GM18858 (cell line): ENCODE results near the gene DNMT3A.

Experiments
- ATAC-seq: cut with Tn5 transposase; IDR thresholded peaks from one replicate; pipeline ENCODE4 v1.9.1; 2021; ENCODE audit not compliant: unreplicated experiment

Gene DNMT3A

DNA sequence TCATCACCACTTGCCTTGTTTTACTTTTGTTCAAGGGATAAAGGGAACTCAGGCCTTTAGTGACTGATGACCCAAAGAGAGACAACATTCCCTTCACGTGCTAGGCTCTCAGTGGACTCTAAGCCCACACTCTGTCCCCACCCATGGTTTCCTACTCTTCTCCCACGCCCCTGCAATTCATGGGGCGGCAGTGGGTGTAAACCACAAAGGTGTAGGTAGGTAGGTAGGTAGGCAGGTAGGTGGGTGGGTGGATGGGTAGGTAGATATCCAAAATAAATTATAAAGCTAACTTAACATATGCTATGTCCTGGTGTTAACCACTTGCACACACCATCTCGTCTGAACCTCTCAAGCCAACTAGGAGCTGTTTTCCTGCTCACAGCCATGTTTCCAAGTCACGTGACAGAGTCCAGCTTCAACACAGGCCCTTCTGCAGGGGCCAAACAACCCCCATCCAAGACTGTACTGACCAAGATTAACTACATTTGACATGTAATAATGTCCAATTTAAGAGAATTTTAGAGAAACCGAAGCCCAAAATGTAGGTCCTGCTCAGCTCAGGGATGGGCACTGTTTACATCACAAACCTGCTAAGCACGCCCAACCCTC, 33.7 kb downstream of the DNMT3A start:
- no peak for ATAC-seq

DNA sequence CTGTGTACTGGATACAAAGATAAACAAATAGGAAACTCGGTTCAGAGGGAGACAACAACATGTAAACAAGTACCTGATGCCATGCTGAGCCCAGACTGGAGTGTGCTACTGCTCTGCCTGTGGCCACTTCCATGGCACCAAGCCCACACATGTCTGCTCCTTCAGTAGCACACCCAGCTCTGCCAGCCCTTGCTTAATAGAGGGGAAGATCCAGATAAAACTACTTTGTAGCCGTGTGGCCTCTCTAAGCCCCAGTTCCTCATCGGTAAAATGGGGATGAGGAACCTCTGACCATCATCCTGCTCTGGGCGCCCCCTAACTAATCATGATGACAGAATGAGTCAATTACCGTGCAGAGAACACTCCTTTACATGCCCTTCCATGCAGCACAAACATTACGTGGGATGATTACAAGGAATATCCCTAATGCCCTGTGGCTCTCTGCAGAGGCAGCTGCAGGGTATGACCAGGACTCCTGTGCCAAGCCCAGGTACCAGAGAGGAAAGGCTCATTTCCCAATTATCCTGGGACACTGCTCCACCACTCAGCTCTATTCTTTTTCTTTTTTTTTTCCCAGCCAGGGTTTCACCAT, 34.9 kb downstream of the DNMT3A start:
- ATAC-seq, result no peak

- ATAC-seq, result no peak
Observed at GRCh38 chr2:25305775-25306174, 36.0 kb downstream of the DNMT3A start.

- no peak for ATAC-seq
Observed at GRCh38 chr2:25304826-25305596, 36.7 kb downstream of the DNMT3A start.

GRCh38 chr2:25304321-25304720, 37.4 kb downstream of the DNMT3A start:
- no peak for ATAC-seq

DNA sequence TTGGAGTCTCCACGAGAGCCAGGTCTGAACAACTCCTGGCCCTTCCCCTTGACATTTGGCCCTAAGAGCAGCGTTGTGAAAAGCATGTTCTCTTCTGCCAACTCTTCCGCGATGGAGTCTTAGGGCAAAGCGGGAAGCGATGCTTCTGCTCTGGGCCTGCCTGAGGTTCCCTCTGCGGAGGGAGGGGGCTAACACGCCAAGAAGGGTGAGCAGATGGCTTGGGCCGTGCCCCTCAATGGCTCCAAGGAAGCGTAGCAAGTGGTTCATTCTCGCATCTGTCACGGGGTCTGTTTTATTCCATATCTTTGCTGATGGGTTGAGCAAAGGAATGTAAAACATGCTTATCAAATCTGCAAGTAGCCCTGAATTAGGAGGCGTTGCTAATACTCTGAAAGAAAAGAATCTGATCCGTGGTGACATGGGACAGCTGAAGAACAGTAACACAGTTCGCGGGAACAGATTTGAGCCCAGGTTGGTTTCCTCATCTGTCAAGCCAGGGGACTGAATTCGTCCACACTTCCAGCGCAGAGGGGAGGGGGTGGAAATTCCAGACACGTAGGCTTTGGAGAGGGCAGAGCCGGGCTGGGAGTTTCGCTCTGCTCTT, 38.0 kb downstream of the DNMT3A start:
- ATAC-seq, result no peak

DNA sequence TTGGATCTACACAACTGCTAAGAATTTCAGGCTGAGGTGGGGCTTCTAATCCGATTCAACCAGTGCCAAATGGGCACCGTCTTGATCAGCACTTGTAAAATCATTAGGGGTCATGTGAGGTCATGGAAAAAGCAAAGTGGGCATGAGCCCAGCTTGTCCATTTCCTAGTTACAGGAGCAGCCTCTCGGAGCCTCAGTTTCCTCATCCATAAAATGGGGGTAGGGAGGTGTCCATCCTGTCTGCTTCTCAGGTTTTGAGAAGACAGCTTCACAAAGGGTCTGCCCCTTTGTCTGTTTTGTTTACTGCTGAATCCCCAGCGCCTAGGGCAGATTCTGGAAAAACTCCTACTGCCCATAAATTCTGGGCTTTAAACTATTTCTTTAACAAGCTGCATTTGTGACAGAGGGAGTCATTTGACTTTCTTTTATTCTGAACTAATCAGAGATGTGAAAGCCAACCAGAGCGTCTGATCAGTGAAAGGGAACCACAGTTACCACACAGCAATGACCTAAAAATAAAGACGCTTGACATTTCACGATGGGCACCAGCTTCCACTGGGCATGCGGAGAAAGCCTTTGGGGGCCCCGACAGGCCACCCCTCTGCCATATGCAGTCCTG, 38.9 kb downstream of the DNMT3A start:
- no peak for ATAC-seq

GRCh38 chr2:25301453-25302352, 40.0 kb downstream of the DNMT3A start:
- peak; percentile 86 for ATAC-seq

DNA sequence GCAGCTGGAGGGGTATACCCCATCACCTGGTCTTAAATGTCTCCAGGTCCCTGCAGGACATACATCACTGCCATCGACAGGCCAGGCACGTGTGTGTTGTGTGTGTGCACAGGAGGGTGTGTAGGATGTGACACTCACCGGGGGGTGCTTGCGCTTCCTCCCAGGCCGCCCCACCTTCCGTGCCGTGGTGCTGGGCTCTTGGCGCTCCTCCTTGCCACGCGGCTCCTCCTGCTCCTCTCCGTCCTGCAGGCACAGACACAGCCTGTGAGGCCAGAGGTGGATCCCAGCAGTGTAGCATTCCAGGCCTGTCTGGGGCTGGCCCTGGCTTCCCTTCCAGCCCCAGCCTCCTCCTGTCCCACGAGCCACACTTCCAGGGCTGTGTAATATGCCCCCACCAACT, 41.7 kb downstream of the DNMT3A start:
- no peak for ATAC-seq

DNA sequence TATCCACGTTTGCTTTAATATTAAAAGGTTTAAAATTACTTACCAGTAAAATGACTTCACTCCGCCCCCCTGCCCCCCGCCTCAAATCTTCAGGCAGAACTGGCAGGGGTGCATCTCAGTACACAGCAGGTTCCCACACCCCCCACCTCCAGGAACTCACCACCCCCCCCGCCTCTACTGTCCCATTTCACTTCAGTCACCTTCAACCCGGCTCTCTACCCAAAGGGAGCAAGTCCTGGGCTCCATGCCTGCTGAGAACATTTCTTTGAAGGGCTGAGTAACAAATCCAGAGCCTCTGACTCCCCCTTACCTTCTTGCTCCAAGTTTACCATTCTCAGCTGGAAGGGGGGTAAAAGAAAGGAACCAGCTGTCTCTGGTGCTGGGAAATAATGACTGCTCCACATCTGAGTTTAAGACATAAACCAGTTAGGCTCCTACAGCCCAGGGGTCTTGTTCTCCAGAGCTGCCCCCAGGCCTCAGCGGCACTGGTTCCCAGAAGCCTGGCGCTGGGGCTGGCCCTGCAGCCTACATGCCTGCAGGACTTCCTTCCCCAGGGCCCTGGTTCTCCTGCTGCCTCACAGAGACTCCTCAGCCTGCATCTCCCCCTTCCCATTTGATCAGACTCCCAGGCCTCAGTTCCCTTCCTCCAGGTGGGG, 42.8 kb downstream of the DNMT3A start:
- no peak for ATAC-seq

GRCh38 chr2:25297738-25298137, 44.0 kb downstream of the DNMT3A start:
- ATAC-seq, result no peak

DNA sequence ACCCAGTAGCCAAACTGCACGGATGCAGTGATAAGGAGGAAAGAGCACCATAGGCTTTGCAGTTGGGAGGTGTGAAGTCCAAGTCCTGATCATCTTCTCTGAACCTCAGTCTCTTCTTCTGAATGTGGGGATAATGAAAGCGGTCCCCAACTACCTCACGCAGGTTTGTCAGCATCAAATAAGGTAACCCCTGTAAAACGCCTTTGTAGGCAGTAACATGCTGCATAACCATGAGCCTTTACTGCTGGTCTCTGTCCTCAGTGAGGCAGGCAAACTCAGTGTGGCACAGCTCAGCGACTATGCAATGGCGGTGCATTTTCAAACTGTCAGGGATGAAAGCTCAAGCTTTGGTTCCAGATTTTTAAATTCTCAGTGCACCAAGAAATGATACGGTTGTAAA, 46.1 kb downstream of the DNMT3A start:
- no peak for ATAC-seq

DNA sequence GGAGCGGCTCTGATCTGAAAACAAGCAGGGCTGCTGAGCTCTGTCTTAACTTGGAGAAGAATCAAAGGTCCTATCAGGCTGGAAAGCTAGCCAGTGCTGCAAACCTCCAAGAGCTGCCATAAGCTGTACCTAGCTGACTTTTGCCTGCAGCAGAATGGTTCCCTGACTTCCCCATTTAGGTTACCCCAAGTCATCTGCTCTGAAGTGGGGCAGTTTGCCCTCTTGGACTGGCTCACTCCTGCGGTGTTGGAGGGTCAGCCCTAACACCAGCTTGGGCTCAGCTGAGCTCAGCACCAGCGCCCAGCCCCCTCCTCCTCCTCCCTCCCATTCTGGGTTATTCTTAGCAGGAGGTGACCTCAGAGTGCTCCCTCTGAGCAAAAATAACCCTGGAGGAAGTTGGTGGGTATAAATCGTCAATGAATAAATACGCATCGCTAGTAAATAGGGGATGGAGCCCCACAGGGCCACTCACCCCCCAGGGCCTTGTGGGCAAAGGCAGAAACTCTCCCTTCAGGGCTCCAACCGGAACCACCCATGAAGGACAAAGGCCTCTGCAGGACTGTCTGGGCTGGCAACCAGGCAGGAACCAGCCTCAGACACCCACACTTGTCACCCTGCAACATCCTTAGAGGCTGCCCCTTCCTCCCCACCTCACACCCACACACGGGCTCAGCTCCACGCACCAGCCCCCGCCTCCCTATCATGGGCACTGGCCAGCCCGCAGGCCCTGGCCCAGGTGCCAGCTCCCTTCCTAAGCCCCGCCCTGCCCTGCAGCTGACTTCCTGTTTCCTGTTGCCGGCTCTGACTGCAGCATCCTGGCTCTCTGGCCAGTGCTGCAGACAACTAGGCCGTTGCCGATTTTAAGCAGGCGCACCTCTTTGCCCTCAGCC, 46.9 kb downstream of the DNMT3A start:
- ATAC-seq, result peak; percentile 59

GRCh38 chr2:25293958-25294562, 47.7 kb downstream of the DNMT3A start:
- no peak for ATAC-seq

DNA sequence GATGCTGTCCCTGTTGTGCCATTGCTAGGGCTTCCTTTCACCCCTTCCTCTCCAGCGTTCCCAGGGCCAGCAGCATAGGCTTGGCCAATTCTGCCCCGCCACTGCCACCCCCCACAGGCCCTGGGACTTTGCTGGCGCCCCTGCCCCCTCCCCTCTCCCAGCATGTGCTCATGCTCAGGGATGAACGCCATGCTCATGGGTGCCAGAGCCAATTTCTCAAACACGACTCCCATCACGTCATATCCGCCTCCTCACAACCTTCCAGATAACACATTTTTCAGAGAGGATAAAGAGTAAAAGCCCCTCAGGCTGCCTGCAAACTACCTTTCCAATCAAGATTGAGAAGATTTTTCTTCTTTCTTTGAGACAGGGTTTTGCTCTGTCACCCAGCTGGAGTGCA, 48.6 kb downstream of the DNMT3A start:
- no peak for ATAC-seq

DNA sequence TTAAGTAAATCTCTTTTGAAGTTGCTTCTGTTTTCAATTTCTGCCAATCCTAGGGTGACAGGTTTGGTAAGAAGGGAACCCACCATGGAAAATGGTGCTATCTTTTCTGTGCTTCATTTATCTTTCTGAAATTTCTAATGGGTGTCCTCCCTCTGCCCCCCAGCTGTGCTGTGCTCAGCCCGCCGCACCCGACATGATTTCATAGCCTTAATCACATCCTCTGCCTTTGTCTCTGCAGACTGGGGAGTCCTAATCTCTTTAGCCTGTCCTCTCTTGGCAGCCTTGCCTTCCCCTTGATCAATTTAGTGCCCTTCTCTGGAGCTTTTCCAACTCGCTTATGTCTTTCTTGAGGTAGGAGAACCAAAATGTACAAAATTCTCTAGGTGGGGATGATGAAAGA, 49.3 kb downstream of the DNMT3A start:
- ATAC-seq, result no peak

- ATAC-seq, result no peak
Observed at GRCh38 chr2:25290811-25291495, 50.8 kb downstream of the DNMT3A start.
